ENCODE results near the gene CASP7. TPM values are rescaled to one million over a fixed set of nuclear protein-coding genes. Genes with fewer than 3 reads are reported as not detected.

CASP7 gene
- total RNA-seq, 1 donor from 2014 or later: 32.5 TPM

GRCh38 chr10:113751181-113751732, 71.5 kb downstream of the CASP7 start, which contains the start of gene PLEKHS1:
TSS of gene PLEKHS1 (plus strand) at chr10:113751682. CDS start at chr10:113755278, 3,596 bp downstream.
- Histone ChIP-seq H3K4me1 (no peaks in the 10 kb centered on the region), H3K4me3 (no peak within 1 kb of the TSS), H3K9me3 (no peaks in the 10 kb centered on the region), H3K27me3 (no peaks in the 10 kb centered on the region), H3K36me3 (no peaks in the 10 kb centered on the region), H3K27ac (no peak within 1 kb of the TSS)
- intact Hi-C loops (cut with DNase I): no loop called here
- TF ChIP-seq CTCF (IDR thresholded peaks at IDR 0.05): no peak
- DNase-seq (no peak), ATAC-seq (no peak)

DNA sequence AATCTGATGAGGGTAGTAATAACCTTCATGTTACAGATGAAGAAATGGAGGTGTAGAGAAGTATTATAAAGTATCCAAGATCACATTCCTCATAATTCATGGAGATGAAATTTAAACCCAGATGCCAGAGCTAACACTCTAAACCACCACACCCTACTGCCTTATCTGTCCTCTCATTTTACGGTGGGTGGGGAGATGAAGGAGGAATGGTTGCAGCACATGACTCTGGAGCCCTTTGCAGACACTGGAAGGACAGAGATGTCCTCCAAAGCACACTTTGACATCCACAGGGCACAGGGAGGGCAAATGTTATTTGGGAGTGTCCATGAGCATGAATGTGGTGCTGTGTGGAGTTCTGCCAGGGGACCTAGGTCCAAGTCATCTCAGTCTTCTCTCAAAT, 72.8 kb downstream of the CASP7 start:
- Histone ChIP-seq H3K4me1 (no peaks in the 10 kb centered on the region), H3K36me3 (no peaks in the 10 kb centered on the region), H3K27me3 (no peaks in the 10 kb centered on the region), H3K9me3 (no peaks in the 10 kb centered on the region), H3K4me3 (no peak overlapping the region), H3K27ac (no peak overlapping the region)
- no peak for ATAC-seq
- DNase-seq: no peak
- intact Hi-C loops (cut with DNase I): no loop called here
- no peak for TF ChIP-seq CTCF (IDR thresholded peaks at IDR 0.05)

DNA sequence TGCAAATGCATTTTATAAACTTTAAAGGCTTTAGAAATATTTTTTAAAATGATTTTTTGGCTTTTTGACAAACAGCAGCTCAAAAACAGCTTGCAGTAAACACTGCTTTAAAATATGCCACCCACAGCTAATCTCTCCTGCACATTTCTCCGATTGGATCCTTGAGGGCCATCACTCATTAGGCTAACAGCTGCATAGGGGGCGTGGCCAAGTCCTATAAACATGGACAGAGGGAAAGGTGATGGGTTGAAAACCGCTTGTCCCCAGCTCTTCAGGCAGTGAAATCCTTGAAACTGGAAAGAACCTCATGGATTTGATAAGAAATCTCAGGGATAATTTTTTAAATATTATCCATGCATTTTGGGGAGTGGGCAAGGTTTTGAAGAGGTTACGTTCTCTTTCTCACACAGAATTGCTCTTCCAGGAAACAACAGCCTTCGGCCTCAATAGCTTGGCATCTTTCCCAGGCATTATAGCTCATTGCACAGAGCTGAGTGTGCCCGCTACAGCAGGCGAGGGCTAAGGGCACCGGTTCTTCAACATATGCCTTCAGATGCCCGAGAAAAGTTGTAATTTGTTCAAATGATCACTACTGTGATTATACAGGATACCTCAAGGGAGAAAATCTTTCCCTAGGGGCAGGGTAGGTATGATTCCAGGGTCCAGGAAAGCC, 73.4 kb downstream of the CASP7 start:
- TF ChIP-seq CTCF (IDR thresholded peaks at IDR 0.05): no peak
- no peaks in the 10 kb centered on the region for H3K36me3 ChIP-seq
- H3K27ac ChIP-seq: no peak overlapping the region
- no peaks in the 10 kb centered on the region for H3K27me3 ChIP-seq
- H3K9me3 ChIP-seq: no peaks in the 10 kb centered on the region
- DNase-seq (no peak), ATAC-seq (peak; percentile 24)
- intact Hi-C loops (cut with DNase I): no loop called here
- no peaks in the 10 kb centered on the region for H3K4me1 ChIP-seq
- H3K4me3 ChIP-seq: no peak overlapping the region

DNA sequence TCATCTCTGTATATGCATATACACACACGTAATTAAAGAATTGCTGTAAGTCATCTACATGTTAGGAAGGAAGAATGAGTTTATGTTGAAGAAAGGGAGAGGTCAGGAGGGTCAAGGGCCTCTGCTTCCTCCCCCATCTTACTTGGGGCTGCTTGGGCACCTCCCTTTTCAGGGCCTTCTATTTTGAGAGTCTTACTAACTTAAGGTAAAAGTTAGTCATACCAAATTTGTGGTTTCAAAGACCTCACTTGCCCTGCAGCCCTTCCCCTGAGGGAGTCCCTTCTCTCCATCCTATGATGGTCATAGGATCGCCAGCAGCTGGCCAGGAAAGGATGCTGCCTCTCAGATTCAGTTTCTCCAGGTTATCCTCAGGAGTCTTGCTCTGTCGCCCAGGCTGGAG, 74.4 kb downstream of the CASP7 start:
- Histone ChIP-seq H3K36me3 (no peaks in the 10 kb centered on the region), H3K27me3 (no peaks in the 10 kb centered on the region), H3K4me3 (no peak overlapping the region), H3K9me3 (no peaks in the 10 kb centered on the region), H3K27ac (no peak overlapping the region), H3K4me1 (no peaks in the 10 kb centered on the region)
- intact Hi-C loops (cut with DNase I): no loop called here
- ATAC-seq (no peak), DNase-seq (no peak)
- no peak for TF ChIP-seq CTCF (IDR thresholded peaks at IDR 0.05)

- ATAC-seq (no peak), DNase-seq (no peak)
- H3K27ac ChIP-seq: no peak overlapping the region
- TF ChIP-seq CTCF (IDR thresholded peaks at IDR 0.05): no peak
- no peaks in the 10 kb centered on the region for H3K27me3 ChIP-seq
- no peak overlapping the region for H3K4me3 ChIP-seq
- intact Hi-C loops (cut with DNase I): no loop called here
- H3K36me3 ChIP-seq: no peaks in the 10 kb centered on the region
- H3K4me1 ChIP-seq: no peaks in the 10 kb centered on the region
- H3K9me3 ChIP-seq: no peaks in the 10 kb centered on the region
Measured at GRCh38 chr10:113754768-113755167, 75.1 kb downstream of the CASP7 start.
